HCT116 (cell line): Measurements from ENCODE around the gene TBC1D1. TPM values are rescaled to one million over a fixed set of nuclear protein-coding genes. Genes with fewer than 3 reads are reported as not detected.

ENCODE experiments used
- ATAC-seq: fragments of 200-7000 bp; cut with Tn5 transposase; 2 replicates; pipeline ENCODE4 v1.9.1; 2020; ENCODE audit warnings: mild to moderate bottlenecking, moderate library complexity
- BruUV-seq: library from RNA; stranded (reverse); fragments of 400-500 nt; replicated peaks from 2 replicates; lab custom pipeline; 2021; lab: Mats Ljungman, UMichigan
- CTCF ChIA-PET: fragments of 300-600 bp; sonication (Branson Sonifier 250); formaldehyde crosslinking; loops from one replicate; lab custom pipeline; 2021; ENCODE audit warnings: antibody characterized with exemption; lab: Charles Lee
- POLR2A ChIA-PET: fragments of 300-600, 350-600 bp; sonication (Branson Sonifier 250); formaldehyde crosslinking; loops from one replicate; lab custom pipeline; 2021; ENCODE audit warnings: antibody characterized with exemption; lab: Charles Lee
- RAD21 ChIA-PET, 2 experiments: fragments of 300-600 bp; sonication (Branson Sonifier 250); formaldehyde crosslinking; loops; one replicate each; lab custom pipeline; 2023; ENCODE audit warnings: low total read pairs in 2 of 2; ENCODE audit not compliant: uncharacterized antibody in 2 of 2, unreplicated experiment in 2 of 2, low non-redundant PET in 1 of 2; lab: Charles Lee
- DNase-seq: peaks from one replicate; pipeline ENCODE4 v3.0.0-alpha.2; 2010; ENCODE audit warnings: low read depth, low spot score
- H2AFZ ChIP-seq: fragments of 200-600 bp; shearing (Covaris generic), sonication (generic); 2 replicates; pipeline ENCODE4 v1.6.1; 2017; ENCODE audit warnings: low read depth, mixed run types, mixed read lengths, antibody characterized with exemption, low read length; ENCODE audit not compliant: poor library complexity, severe bottlenecking
- H3K27ac ChIP-seq: 2 replicates; pipeline ENCODE4 v1.5.1; 2012; ENCODE audit warnings: low read depth, low read length
- H3K27me3 ChIP-seq: fragments of 200-600 bp; sonication (generic); 2 replicates; pipeline ENCODE4 v1.6.1; 2016; ENCODE audit warnings: mixed run types, low read length, mixed read lengths; ENCODE audit not compliant: insufficient read depth
- H3K36me3 ChIP-seq, 2 experiments: fragments of 200-500 bp in 1 of 2; fragments of 200-600 bp in 1 of 2; sonication (Bioruptor generic) in 1 of 2; sonication (generic) in 1 of 2; 2 replicates each; pipeline versions ENCODE4 v1.5.1 to v1.6.1; 2014 to 2016; ENCODE audit warnings: low read length in 2 of 2, inconsistent platforms in 1 of 2, mixed read lengths in 1 of 2, mixed run types in 1 of 2; ENCODE audit not compliant: insufficient read depth in 2 of 2, control insufficient read depth in 1 of 2
- H3K4me1 ChIP-seq, 2 experiments: fragments of 200-600 bp in 1 of 2; sonication (generic) in 1 of 2; 2 replicates each; pipeline versions ENCODE4 v1.5.1 to v1.6.1; 2012 to 2017; ENCODE audit warnings: low read length in 2 of 2, inconsistent platforms in 1 of 2, mild to moderate bottlenecking in 1 of 2, mixed read lengths in 1 of 2, mixed run types in 1 of 2, moderate library complexity in 1 of 2; ENCODE audit not compliant: insufficient read depth in 2 of 2, control insufficient read depth in 1 of 2
- H3K4me2 ChIP-seq: fragments of 200-600 bp; sonication (generic); 2 replicates; pipeline ENCODE4 v1.6.1; 2017; ENCODE audit warnings: mixed run types, low read length, mixed read lengths
- H3K4me3 ChIP-seq, 2 experiments: fragments of 200-600 bp in 1 of 2; sonication (generic) in 1 of 2; replicated peaks in 1 of 2; 2 replicates each; pipeline ENCODE4 v1.5.1; 2011 to 2016; ENCODE audit warnings: low read length in 2 of 2, control low read depth in 1 of 2, low read depth in 1 of 2, mild to moderate bottlenecking in 1 of 2, mixed read lengths in 1 of 2, mixed run types in 1 of 2
- H3K79me2 ChIP-seq: fragments of 200-600 bp; sonication (generic); 2 replicates; pipeline ENCODE4 v1.6.1; 2017; ENCODE audit warnings: mild to moderate bottlenecking, mixed run types, low read length, moderate library complexity, mixed read lengths; ENCODE audit not compliant: insufficient read depth
- H3K9ac ChIP-seq: fragments of 200-600 bp; sonication (generic); 2 replicates; pipeline ENCODE4 v1.6.1; 2016; ENCODE audit warnings: low read length, mixed read lengths
- H3K9me2 ChIP-seq: fragments of 200-600 bp; sonication (generic), shearing (Covaris generic); 2 replicates; pipeline ENCODE4 v1.6.1; 2017; ENCODE audit warnings: mixed run types, mild to moderate bottlenecking, moderate library complexity; ENCODE audit not compliant: insufficient read depth
- H3K9me3 ChIP-seq, 2 experiments: fragments of 200-500 bp in 1 of 2; fragments of 200-600 bp in 1 of 2; sonication (Bioruptor generic) in 1 of 2; sonication (generic) in 1 of 2; 2 replicates each; pipeline ENCODE4 v1.6.1; 2014 to 2017; ENCODE audit warnings: low read length in 2 of 2, mixed read lengths in 2 of 2, inconsistent platforms in 1 of 2, low read depth in 1 of 2, mild to moderate bottlenecking in 1 of 2, mixed run types in 1 of 2, moderate library complexity in 1 of 2; ENCODE audit not compliant: control insufficient read depth in 1 of 2, insufficient read depth in 1 of 2
- H4K20me1 ChIP-seq: fragments of 200-600 bp; sonication (generic), shearing (Covaris generic); 2 replicates; pipeline ENCODE4 v1.6.1; 2017; ENCODE audit warnings: mixed run types, mild to moderate bottlenecking, moderate library complexity; ENCODE audit not compliant: insufficient read depth
- CEBPB ChIP-seq: IDR thresholded peaks from 2 replicates; pipeline ENCODE4 v1.6.1; 2012; ENCODE audit warnings: low read depth
- EGR1 ChIP-seq: IDR thresholded peaks from 2 replicates; pipeline ENCODE4 v1.6.1; 2012; ENCODE audit warnings: low read depth
- JUND ChIP-seq: IDR thresholded peaks from 2 replicates; pipeline ENCODE4 v1.6.1; 2012
- SRF ChIP-seq: IDR thresholded peaks from 2 replicates; pipeline ENCODE4 v1.6.1; 2012; ENCODE audit warnings: low read depth
- TCF7L2 ChIP-seq: IDR thresholded peaks from 2 replicates; pipeline ENCODE4 v1.7.0; 2011; ENCODE audit warnings: borderline replicate concordance, inconsistent platforms; ENCODE audit not compliant: insufficient read depth, insufficient read length; ENCODE audit errors: extremely low read depth
- ZFX ChIP-seq: fragments of 450-650 bp; IDR thresholded peaks from 2 replicates; pipeline ENCODE4 v1.6.1; 2017
- intact Hi-C: fragments of 100-400 bp; cut with micrococcal nuclease; formaldehyde crosslinking; loops from 2 replicates; pipeline ENCODE4 v1.10.0; 2022
- total RNA-seq: library from RNA; stranded (reverse); gene quantifications from one replicate; pipeline ENCODE4 v1.2.1, GENCODE V29; 2021; ENCODE audit not compliant: unreplicated experiment
- TF ChIP-seq, protein P1 (sequence below): IDR thresholded peaks from 2 replicates; pipeline ENCODE4 v1.6.1; 2012

TBC1D1 gene
- total RNA-seq, 1 experiment from 2014 or later: 82.7 TPM

DNA sequence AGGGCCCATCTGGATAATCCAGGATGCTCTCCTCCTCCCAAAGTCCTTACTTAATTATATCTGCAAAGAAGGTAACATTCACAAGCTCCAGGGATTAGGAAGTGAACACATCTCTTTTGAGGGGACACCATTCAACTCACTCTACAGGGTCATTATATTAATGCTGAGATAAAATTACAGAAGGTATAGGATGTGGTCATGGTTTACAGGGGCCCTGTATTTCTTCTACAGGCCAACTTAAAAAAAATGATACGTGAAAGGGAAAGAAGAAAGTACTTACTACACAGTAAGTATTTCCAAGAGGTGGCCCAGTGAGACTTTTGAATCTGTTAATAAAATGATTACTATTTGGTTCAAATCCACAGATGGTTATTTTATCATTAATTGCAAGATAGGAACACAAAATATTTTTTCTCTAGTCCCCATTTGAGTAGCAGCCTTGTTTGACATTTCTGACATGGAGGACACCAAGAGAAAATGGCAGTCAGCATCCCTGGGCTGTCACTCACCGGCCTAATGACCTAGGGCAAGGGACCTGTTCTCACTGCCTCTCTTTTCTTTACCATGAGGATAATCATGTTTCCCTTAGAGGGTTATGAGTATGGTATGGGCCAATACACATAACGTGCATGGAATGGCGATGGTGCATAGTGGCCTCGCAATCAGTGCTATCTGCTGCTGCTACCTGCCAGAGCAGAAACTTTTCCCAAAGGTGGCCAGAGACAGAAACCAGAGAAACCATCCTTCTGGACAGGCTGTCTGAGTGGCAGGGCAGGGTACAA, 209.8 kb downstream of the TBC1D1 start (continued):
- TF ChIP-seq, protein P1, sequence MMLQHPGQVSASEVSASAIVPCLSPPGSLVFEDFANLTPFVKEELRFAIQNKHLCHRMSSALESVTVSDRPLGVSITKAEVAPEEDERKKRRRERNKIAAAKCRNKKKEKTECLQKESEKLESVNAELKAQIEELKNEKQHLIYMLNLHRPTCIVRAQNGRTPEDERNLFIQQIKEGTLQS: no peak

DNA sequence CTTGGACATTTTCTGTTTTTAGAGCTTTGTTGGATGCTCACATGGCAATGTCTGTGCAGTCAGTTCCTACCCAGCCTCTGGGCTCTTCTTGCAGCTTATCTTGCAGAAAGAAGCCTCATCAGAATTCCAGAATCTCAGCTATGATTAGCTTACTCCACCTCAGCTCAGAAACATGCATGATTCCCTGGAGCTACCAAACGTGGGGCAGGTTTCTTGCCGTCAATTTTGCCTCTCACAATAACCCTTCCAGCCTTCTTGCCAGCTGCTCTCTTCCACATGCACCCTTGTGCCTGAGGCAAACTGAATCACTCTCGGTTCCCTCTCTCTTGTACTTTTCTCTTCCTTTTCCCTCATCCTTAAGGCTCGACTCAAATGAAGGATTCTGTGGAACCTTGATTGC, 210.7 kb downstream of the TBC1D1 start:
- RAD21 ChIA-PET: no interaction called here
- Histone ChIP-seq H2AFZ (no peak overlapping the region), H4K20me1 (no peaks in the 10 kb centered on the region), H3K36me3 (peaks cover 0 to 4% of the 10 kb centered on the region in 2 experiments; a peak in 1 of 4 replicates), H3K27me3 (no peaks in the 10 kb centered on the region), H3K4me1 (no peaks in the 10 kb centered on the region), H3K9ac (no peak overlapping the region), H3K4me3 (no peak overlapping the region), H3K79me2 (no peaks in the 10 kb centered on the region), H3K4me2 (no peak overlapping the region), H3K27ac (no peak overlapping the region), H3K9me2 (no peaks in the 10 kb centered on the region), H3K9me3 (no peaks in the 10 kb centered on the region)
- DNase-seq (no peak), ATAC-seq (no peak)
- CTCF ChIA-PET: no interaction called here
- POLR2A ChIA-PET: no interaction called here
- no TSS peak for BruUV-seq
- intact Hi-C loops: no loop called here
- TF ChIP-seq, protein P1: no peak
- TF ChIP-seq CEBPB: no peak

DNA sequence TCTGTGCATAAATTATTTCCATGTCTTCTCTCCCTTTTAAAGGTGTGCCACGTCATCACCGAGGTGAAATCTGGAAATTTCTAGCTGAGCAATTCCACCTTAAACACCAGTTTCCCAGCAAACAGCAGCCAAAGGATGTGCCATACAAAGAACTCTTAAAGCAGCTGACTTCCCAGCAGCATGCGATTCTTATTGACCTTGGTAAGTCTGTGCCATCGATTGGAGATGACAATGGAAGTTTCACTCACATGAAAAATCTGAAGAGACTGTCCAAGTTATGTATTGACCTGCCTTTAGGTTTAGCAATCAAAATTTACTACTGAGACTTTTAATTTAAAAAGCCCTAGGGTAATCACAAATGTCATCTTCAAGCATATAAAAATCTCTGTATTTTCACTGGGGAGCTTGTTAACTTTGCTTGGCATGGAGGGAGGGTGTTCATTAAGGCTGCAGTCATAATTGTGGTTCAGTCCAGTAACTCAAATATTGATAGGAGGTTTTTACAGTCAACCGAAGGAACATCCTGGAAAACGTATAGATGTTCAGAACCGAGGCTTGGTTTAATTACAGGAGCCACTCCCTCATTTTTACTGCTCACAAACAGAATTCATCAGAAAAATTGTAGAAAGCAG, 212.2 kb downstream of the TBC1D1 start:
- ChIA-PET CTCF (no interaction called here), RAD21 (no interaction called here), POLR2A (no interaction called here)
- DNase-seq: no peak
- H3K9me2 ChIP-seq: no peaks in the 10 kb centered on the region
- ATAC-seq: no peak
- no peak overlapping the region for H3K9ac ChIP-seq
- intact Hi-C loops: no loop called here
- no peaks in the 10 kb centered on the region for H3K9me3 ChIP-seq
- BruUV-seq: no TSS peak
- no peaks in the 10 kb centered on the region for H4K20me1 ChIP-seq
- no peak overlapping the region for H2AFZ ChIP-seq
- H3K79me2 ChIP-seq: no peaks in the 10 kb centered on the region
- no peak overlapping the region for H3K4me3 ChIP-seq
- H3K4me2 ChIP-seq: no peak overlapping the region
- H3K27me3 ChIP-seq: no peaks in the 10 kb centered on the region
- no peaks in the 10 kb centered on the region for H3K4me1 ChIP-seq
- no peak overlapping the region for H3K27ac ChIP-seq
- peaks cover 0 to 4% of the 10 kb centered on the region in 2 experiments; a peak in 1 of 4 replicates for H3K36me3 ChIP-seq
- TF ChIP-seq JUND: no peak
- TF ChIP-seq EGR1: no peak
- TF ChIP-seq TCF7L2: no peak
- no peak for TF ChIP-seq ZFX
- TF ChIP-seq SRF: no peak
